Limb (tissue), 2 donors: Measurements from ENCODE around the gene FUT3.

Experiments used
- DNase-seq, 2 donors: peaks; one replicate each; pipeline ENCODE4 v3.0.0-alpha.2; 2016; ENCODE audit errors: extremely low spot score in 2 of 2

FUT3 gene

GRCh38 chr19:5803441-5803751 lies 47.9 kb downstream of the FUT3 start:
- DNase-seq: no peak

- DNase-seq: peak; percentile 57 to 85
Measured at GRCh38 chr19:5801796-5802619, 49.2 kb downstream of the FUT3 start.

GRCh38 chr19:5800361-5801270 lies 50.6 kb downstream of the FUT3 start:
- no peak for DNase-seq

- no peak for DNase-seq
Measured at GRCh38 chr19:5799247-5800241, 51.7 kb downstream of the FUT3 start.

GRCh38 chr19:5798244-5798643 lies 53.0 kb downstream of the FUT3 start:
- no peak for DNase-seq

- DNase-seq: no peak
Measured at GRCh38 chr19:5795382-5795919, 55.8 kb downstream of the FUT3 start.

- no peak for DNase-seq
Measured at GRCh38 chr19:5793188-5793587, 58.1 kb downstream of the FUT3 start.
